Measurements from ENCODE around the gene WFIKKN2.
"Not testable (repeated sequence)": the region's sequence is repeated elsewhere in the genome, so short reads cannot be mapped to it uniquely, and the experiment has no call there.

WFIKKN2 gene

DNA sequence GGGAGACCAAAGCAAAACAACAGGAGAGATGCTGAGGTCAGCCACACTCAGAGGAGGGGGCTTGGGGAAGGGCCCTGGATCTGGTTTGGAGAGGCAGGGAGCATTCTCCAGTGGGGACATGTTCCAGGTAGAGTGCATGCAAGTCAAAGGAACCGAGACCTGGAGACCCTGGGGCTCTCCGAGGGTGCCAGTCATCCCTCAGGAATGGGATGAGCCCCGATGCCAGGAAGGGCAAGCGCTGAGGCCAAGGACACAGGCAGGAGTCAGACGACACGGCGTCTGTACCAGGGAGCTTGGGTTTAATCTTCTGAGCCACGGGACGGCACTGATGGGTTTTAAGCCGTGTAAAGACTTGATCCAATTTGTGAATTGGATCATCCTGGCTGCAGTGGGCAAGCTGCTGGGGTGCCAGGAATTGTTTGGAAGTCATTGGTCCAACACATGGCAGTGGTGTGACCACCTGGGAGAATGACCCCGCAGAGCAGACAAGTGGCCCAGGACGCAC is 35.1 kb upstream of the WFIKKN2 start:
- H3K36me3 ChIP-seq (ENCODE audit: control insufficient read depth in 2 of 2, insufficient read depth in 1 of 2, low read length in 2 of 2) = no peaks in the 10 kb centered on the region
- TF ChIP-seq, protein P1, sequence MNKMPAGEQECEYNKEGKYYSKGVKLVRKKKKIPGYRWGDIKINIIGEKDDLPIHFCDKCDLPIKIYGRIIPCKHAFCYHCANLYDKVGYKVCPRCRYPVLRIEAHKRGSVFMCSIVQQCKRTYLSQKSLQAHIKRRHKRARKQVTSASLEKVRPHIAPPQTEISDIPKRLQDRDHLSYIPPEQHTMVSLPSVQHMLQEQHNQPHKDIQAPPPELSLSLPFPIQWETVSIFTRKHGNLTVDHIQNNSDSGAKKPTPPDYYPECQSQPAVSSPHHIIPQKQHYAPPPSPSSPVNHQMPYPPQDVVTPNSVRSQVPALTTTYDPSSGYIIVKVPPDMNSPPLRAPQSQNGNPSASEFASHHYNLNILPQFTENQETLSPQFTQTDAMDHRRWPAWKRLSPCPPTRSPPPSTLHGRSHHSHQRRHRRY (tag by site-specific recombination; IDR thresholded peaks at IDR 0.05) = no peak
- no peak for TF ChIP-seq ZNF169 (tag by site-specific recombination; IDR thresholded peaks at IDR 0.05)
- TF ChIP-seq, protein P2, sequence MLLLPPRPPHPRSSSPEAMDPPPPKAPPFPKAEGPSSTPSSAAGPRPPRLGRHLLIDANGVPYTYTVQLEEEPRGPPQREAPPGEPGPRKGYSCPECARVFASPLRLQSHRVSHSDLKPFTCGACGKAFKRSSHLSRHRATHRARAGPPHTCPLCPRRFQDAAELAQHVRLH (tag by site-specific recombination; IDR thresholded peaks at IDR 0.05) = no peak
- no peak for TF ChIP-seq ZNF335 (tag by site-specific recombination; conservative IDR thresholded peaks at IDR 0.05)
- TF ChIP-seq SP2 (tag by site-specific recombination; IDR thresholded peaks at IDR 0.05) = no peak
- TF ChIP-seq KLF7 (tag by site-specific recombination; IDR thresholded peaks at IDR 0.05; ENCODE audit: borderline replicate concordance) = no peak
- TF ChIP-seq ZNF24 (tag by site-specific recombination; IDR thresholded peaks at IDR 0.05) = no peak
- TF ChIP-seq OVOL3 (tag by site-specific recombination; IDR thresholded peaks at IDR 0.05) = no peak
- no peak for TF ChIP-seq KLF8 (tag by site-specific recombination; IDR thresholded peaks at IDR 0.05)
- TF ChIP-seq ZNF202 (tag by site-specific recombination; IDR thresholded peaks at IDR 0.05; ENCODE audit: borderline replicate concordance) = no peak
- no peak for TF ChIP-seq ZNF843 (tag by site-specific recombination; IDR thresholded peaks at IDR 0.05)
- TF ChIP-seq ZNF76 (tag by site-specific recombination; IDR thresholded peaks at IDR 0.05; ENCODE audit: borderline replicate concordance, low read depth) = no peak
- POLR2A ChIA-PET = interaction anchor here (0.6 kb wide), 1 partner anchor 263 kb away, joined by 5 read pairs; no protein-coding TSS in a partner anchor
- no peaks in the 10 kb centered on the region for H3K4me1 ChIP-seq (ENCODE audit: control insufficient read depth, insufficient read depth, low read length)
- no peaks in the 10 kb centered on the region for H3K9me3 ChIP-seq (ENCODE audit: control insufficient read depth, insufficient read depth, low read depth, low read length)
- CTCF ChIA-PET = interaction anchor here (0.8 to 5.0 kb wide), 3 partner anchors 17 to 62 kb away, joined by 3 to 41 read pairs (median 5); no protein-coding TSS in a partner anchor
- H3K27ac ChIP-seq (ENCODE audit: extremely low read depth, low read depth, low read length) = no peak overlapping the region
- no peak overlapping the region for H3K4me3 ChIP-seq (ENCODE audit: low read depth, low read length)

DNA sequence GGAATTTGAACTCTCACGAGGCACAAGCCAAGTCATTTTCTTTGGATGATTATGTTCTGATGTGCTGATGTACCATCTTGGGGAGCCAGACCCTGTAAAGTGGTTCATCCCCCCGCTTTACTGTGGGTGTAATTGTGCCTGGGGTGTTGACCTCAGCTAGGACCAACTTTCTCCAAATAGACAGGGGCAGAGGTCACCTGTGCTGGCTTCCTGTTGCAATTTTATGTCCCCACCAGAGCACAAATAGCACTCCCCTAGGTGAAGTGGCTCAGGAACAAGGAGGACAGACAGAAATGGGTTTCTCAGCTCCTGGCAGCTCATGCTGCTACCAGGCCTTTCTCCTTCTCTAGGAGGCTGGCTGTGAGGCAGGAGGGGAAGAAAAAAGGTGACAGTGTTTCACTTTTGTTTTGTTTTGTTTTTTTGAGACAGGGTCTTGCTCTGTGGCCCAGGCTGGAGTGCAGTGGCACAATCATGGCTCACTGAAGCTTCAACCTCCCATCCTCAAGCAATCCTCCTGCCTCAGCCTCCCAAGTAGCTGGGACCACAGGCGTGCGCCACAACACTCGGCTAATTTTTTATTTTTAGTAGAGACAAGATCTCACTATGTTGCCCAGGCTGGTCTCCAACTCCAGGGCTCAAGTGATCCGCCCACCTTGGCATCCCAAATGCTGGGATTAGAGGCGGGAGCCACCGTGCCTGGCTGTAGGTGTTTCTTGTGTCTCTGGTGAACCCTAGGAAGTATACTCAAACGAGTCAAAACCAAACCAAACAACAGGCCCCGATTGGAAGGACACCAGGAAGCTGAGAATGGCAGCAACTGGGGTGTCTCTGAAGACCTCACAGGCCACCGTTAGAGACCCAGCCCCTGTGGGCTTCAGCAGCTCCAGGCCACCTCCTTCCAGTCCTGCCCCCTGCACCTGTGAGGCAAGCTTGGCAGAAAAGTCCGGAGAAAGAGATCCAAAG is 32.5 kb upstream of the WFIKKN2 start:
- TF ChIP-seq ZNF549 (tag by site-specific recombination; IDR thresholded peaks at IDR 0.05) = no peak
- TF ChIP-seq RBAK (tag by site-specific recombination; IDR thresholded peaks at IDR 0.05) = no peak
- TF ChIP-seq WT1 (tag by site-specific recombination; IDR thresholded peaks at IDR 0.05) = no peak
- no peak for TF ChIP-seq ZNF596 (tag by site-specific recombination; IDR thresholded peaks at IDR 0.05)
- TF ChIP-seq ZNF121 (tag by site-specific recombination; IDR thresholded peaks at IDR 0.05) = peak; percentile 82
- H3K4me3 ChIP-seq (ENCODE audit: low read depth, low read length) = no peak overlapping the region
- ChIA-PET CTCF (interaction anchor here (0.6 to 5.0 kb wide), 9 partner anchors 11 to 185 kb away, joined by 3 to 41 read pairs (median 3); no protein-coding TSS in a partner anchor), POLR2A (no interaction called here)
- H3K27ac ChIP-seq (ENCODE audit: extremely low read depth, low read depth, low read length) = no peak overlapping the region
- no peaks in the 10 kb centered on the region for H3K9me3 ChIP-seq (ENCODE audit: control insufficient read depth, insufficient read depth, low read depth, low read length)
- H3K4me1 ChIP-seq (ENCODE audit: control insufficient read depth, insufficient read depth, low read length) = no peaks in the 10 kb centered on the region; the same call in 1 of the 2 replicates
- no peaks in the 10 kb centered on the region for H3K36me3 ChIP-seq (ENCODE audit: control insufficient read depth in 2 of 2, insufficient read depth in 1 of 2, low read length in 2 of 2)

DNA sequence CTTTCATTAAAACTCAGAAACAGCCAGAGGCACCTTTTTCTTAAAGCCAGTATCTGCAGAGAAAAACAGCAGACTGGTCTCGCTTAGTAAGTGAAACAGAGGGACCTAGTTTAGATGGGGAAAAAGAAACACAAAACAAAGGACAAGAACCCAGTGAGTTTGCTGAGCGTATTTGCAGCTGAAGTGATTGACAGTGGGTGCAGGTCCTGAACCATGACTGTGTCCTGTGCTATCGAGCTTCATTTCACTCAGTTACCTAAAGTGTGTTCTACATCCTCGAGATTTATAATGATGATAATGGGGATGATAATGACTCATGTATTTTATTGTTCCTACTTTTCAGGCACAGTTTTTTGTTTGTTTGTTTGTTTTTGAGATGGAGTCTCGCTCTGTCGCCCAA is 31.7 kb upstream of the WFIKKN2 start:
- no peak overlapping the region for H3K27ac ChIP-seq (ENCODE audit: extremely low read depth, low read depth, low read length)
- ChIA-PET CTCF (interaction anchor here (0.8 to 5.0 kb wide), 5 partner anchors 11 to 169 kb away, joined by 3 to 41 read pairs (median 3); no protein-coding TSS in a partner anchor), POLR2A (no interaction called here)

DNA sequence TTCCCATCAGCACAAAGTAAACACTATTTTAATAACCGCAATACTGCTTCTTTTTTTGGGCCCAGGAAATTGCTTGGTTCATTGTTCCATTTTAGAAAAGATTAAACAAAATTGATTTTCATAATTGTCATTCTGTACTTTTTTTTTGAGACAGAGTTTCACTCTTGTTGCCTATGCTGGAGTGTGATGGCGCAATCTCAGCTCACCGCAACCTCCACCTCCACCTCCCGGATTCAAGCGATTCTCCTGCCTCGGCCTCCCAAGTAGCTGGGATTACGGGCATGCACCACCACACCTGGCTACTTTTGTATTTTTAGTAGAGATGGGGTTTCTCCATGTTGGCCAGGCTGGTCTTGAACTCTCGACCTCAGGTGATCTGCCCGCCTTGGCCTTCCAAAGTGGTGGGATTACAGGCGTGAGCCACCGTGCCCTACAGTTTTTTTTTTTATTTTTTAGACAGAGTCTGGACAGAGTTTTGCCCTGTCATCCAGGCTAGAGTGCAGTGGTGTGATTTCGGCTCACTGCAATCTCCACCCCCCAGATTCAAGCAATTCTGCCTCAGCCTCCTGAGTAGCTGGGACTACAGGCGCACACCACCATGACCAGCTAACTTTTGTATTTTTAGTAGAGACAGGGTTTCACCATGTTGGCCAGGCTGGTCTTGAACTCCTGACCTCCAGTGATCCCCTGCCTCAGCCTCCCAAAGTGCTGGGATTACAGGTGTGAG is 30.5 kb upstream of the WFIKKN2 start:
- H3K9me3 ChIP-seq (ENCODE audit: control insufficient read depth, insufficient read depth, low read depth, low read length); H3K4me3 ChIP-seq (ENCODE audit: low read depth, low read length); H3K4me1 ChIP-seq (ENCODE audit: control insufficient read depth, insufficient read depth, low read length); H3K27ac ChIP-seq (ENCODE audit: extremely low read depth, low read depth, low read length); H3K36me3 ChIP-seq (ENCODE audit: control insufficient read depth in 2 of 2, insufficient read depth in 1 of 2, low read length in 2 of 2); POLR2A ChIA-PET: not testable (repeated sequence)
- CTCF ChIA-PET = interaction anchor here (0.6 to 3.3 kb wide), 3 partner anchors 13 to 123 kb away, joined by 3 to 20 read pairs (median 4); no protein-coding TSS in a partner anchor

More for the DNA sequence above, 31.7 kb upstream of the WFIKKN2 start:
- H3K36me3 ChIP-seq (ENCODE audit: control insufficient read depth in 2 of 2, insufficient read depth in 1 of 2, low read length in 2 of 2) = no peaks in the 10 kb centered on the region
- H3K4me3 ChIP-seq (ENCODE audit: low read depth, low read length) = no peak overlapping the region
- H3K4me1 ChIP-seq (ENCODE audit: control insufficient read depth, insufficient read depth, low read length) = no peaks in the 10 kb centered on the region; the same call in 1 of the 2 replicates
- H3K9me3 ChIP-seq (ENCODE audit: control insufficient read depth, insufficient read depth, low read depth, low read length) = no peaks in the 10 kb centered on the region
- TF ChIP-seq ZNF777 (tag by site-specific recombination; IDR thresholded peaks at IDR 0.05; ENCODE audit: borderline replicate concordance) = no peak
- TF ChIP-seq, protein P3, sequence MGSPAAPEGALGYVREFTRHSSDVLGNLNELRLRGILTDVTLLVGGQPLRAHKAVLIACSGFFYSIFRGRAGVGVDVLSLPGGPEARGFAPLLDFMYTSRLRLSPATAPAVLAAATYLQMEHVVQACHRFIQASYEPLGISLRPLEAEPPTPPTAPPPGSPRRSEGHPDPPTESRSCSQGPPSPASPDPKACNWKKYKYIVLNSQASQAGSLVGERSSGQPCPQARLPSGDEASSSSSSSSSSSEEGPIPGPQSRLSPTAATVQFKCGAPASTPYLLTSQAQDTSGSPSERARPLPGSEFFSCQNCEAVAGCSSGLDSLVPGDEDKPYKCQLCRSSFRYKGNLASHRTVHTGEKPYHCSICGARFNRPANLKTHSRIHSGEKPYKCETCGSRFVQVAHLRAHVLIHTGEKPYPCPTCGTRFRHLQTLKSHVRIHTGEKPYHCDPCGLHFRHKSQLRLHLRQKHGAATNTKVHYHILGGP (tag by site-specific recombination; IDR thresholded peaks at IDR 0.05) = peak; percentile 74
- no peak for TF ChIP-seq ZNF138 (tag by site-specific recombination; IDR thresholded peaks at IDR 0.05; ENCODE audit: borderline replicate concordance)
- TF ChIP-seq KLF7 (tag by site-specific recombination; IDR thresholded peaks at IDR 0.05; ENCODE audit: borderline replicate concordance) = no peak
- TF ChIP-seq, protein P4, sequence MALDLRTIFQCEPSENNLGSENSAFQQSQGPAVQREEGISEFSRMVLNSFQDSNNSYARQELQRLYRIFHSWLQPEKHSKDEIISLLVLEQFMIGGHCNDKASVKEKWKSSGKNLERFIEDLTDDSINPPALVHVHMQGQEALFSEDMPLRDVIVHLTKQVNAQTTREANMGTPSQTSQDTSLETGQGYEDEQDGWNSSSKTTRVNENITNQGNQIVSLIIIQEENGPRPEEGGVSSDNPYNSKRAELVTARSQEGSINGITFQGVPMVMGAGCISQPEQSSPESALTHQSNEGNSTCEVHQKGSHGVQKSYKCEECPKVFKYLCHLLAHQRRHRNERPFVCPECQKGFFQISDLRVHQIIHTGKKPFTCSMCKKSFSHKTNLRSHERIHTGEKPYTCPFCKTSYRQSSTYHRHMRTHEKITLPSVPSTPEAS (tag by site-specific recombination; IDR thresholded peaks at IDR 0.05) = no peak

Data from HEK293 (cell line).